HG02798 (cell line): ENCODE measurements around the gene AKAP3.

Experiments
- ATAC-seq: cut with Tn5 transposase; IDR thresholded peaks from one replicate; pipeline ENCODE4 v1.9.1; 2021; ENCODE audit warnings: mild to moderate bottlenecking; ENCODE audit not compliant: unreplicated experiment, poor library complexity

The AKAP3 gene

DNA sequence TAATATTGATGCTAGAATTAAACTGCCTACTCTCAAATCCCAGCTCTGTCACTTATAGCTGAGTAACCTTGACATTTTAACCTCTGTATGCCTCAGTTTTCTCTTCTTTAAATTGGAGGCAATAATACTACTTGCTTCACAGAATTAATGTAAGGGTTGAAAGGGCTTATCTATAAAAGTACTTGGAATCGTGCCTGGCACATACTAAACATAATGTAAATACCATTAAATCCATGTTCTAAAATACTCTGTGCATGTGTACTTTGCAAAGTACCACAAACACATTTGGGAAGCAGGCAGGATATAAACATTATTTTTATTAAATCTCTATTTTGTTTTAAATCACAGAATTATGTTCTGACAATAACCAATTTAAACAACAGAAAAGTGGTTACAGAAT, 44.9 kb downstream of the AKAP3 start:
- no peak for ATAC-seq

DNA sequence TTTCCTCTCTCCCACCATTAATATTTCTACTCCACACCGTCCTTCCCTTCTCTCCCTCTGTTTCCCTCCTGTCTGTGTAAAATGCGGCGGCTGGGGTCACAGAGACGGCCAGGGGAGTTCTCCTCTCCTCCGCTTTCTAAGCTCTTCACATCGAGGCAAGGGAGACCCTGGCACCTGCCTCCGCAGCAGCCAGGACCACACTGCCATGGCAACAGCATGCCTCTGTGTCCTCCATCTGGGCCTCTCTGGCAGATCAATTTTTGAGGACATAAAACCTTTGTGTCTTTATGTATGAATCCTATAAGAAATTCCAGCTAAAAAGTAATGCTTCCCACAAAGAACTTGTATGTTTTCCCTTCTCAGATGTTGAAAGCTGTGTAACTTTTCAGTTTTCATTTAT, 45.4 kb downstream of the AKAP3 start:
- ATAC-seq, result no peak

DNA sequence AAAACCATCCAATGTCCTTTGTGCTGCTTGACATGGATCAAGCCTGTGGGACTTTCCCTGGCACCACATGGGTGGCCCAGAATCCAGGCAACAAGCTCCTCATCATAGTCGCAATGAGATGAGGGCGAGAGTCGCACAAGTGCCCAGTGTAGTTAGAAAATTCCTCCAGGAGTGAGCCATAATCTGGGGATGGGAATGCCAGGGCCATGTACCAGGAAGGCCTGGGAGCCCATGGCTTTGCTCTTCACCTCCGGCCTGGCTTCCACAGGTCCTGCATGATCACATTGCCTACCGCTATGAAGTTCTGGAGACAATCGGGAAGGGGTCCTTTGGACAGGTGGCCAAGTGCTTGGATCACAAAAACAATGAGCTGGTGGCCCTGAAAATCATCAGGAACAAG, 53.0 kb downstream of the AKAP3 start:
- ATAC-seq, result no peak

DNA sequence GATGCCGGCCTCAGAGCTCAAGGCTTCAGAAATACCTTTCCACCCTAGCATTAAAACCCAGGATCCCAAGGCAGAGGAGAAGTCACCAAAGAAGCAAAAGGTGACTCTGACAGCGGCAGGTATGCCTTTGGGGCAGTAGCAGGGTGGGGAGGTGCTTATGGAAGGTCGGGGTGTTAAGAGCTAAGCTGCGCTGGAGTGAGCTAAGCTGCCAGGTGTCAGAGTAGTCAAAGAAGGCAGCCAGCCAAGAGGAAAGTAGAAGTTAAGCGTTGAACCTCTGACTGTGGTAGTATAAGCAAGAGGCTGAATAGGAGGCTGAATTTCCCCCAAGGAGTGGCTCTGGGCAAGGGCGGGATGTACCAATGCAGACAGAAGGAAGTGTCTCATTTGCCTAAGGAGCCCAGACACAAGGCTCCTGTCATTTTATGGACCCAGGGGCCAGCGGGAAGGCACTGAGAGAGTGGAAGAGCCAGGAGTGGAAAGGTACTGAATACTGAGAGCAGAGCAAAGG, 57.6 kb downstream of the AKAP3 start:
- no peak for ATAC-seq

DNA sequence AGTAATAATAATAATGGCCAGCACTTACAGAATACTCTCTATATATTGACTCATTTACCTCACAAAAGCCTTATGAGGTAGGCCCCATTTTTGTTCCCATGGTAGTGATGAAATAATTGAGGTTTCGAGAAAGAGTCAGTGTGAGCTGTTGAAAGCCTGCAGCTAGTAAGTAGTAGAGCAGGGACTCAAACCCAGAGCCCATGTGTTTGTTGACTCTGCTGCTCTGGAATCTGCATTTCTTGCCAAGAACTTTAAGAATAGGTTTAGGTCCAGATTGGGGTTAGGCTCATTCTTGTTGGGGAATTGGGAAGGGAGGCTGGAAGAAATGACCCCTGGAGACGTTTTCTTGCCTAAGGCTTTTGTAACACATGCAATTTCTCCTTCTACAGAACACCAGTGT, 58.9 kb downstream of the AKAP3 start:
- ATAC-seq, result no peak

DNA sequence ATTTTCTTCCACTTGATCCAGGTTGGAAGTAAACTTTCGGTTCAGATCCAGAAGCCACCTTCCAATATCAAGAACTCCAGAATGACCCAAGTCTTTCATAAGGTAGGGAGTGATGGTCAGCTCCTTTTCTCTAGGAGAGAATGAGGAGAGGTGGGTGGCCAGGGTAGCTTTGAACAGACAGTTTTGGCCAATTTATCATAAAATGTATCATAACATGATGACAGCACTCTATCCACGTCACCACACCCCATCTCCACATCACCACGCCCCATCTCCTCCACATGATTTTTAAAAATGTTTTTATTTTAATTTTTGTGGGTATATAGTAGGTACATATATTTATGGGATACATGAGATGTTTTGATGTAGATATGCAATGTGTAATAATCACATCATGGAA, 59.9 kb downstream of the AKAP3 start:
- ATAC-seq, result no peak

DNA sequence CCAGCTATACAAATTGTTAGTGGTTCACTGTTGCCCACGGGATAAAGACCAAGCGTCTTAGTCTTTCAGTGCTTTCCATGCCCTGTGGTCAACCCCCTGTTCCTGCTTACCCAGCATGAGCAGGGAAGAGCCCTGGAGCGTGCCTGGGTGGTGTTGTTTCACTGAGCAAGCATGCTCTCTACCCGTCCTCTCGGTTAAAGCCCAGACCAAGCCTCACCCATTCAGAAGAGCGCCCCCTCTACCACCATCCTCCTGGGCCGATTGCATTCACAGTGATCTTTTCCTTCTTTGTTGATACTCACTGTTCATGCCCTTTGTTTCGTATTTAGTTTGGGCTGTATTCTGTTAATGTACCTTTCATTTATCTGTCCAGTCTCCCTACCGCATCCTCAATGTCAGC, 61.7 kb downstream of the AKAP3 start:
- ATAC-seq, result no peak

DNA sequence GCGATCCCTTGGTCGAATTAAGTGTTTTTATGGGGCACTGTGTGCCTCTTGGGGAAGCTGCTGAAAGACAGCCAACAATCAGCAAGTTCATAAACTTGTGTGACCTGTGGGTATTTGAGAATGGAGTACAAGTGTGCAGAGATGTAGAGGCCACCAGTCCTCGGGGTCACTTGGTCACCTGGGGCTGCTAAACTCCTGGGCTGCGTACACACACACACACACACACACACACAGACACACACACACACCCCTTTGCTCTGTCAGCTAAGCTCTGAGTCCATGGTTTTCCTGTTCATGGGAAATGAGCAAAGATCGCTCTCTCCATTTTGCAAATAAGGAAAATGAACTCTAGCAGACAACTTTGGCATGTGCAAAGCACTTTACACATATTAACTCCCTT, 62.4 kb downstream of the AKAP3 start:
- no peak for ATAC-seq

DNA sequence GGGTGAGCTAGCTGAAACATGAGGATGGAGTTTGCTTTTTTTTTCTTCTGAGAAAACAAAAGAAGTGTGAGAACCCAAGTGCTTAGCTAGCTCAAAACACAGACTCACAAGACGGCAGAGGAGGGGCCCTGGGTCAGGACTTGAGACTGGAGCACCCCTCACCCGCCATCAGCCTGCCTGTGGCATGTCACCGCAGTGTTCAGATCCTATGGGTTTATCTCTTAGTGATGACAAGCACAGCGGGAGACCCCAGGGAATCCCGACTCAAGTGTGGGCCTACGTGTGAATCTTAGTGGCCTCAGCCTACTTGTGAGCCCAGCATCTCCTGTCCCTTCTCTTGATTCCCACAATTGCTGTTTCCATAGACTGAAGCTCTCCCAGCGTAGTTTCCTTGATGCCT, 64.0 kb downstream of the AKAP3 start:
- ATAC-seq, result no peak

DNA sequence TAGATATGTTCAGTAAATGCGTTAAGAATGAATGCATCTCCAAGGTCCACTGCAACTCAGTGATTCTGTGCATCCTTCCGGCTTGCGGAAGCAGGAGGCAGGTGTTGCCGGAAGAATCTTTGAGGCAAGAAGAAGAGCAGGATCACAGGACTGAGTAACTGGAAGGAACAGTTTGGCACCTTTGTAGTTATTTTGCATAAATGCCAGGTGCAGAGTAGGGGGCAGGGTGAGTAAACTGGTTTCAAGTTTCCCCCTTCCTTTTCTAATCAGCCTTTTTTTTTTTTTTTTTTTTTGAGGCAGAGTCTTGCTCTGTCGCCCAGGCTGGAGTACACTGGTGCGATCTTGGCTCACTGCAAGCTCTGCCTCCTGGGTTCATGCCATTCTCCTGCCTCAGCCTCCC, 64.6 kb downstream of the AKAP3 start:
- no peak for ATAC-seq

DNA sequence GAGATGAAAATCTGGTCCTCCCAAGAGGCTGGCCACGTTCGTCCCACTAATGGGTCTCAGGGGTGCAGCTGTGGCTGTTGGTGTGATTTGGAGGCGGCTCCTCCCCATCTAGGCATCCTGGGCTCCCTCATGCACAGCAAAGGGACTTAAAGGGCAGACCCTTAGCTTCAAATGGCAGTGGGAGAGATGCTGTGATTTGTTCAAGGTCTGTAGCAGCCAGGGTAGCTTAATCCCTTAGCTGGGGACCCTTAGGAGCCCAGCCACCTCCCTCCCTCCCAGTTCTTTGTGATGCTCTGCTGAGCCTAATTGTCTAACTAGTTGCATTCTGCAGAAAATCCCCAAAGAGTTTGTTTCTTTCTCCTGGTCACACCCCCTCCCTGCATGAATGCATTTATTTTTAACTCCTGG, 68.6 kb downstream of the AKAP3 start:
- ATAC-seq, result no peak

DNA sequence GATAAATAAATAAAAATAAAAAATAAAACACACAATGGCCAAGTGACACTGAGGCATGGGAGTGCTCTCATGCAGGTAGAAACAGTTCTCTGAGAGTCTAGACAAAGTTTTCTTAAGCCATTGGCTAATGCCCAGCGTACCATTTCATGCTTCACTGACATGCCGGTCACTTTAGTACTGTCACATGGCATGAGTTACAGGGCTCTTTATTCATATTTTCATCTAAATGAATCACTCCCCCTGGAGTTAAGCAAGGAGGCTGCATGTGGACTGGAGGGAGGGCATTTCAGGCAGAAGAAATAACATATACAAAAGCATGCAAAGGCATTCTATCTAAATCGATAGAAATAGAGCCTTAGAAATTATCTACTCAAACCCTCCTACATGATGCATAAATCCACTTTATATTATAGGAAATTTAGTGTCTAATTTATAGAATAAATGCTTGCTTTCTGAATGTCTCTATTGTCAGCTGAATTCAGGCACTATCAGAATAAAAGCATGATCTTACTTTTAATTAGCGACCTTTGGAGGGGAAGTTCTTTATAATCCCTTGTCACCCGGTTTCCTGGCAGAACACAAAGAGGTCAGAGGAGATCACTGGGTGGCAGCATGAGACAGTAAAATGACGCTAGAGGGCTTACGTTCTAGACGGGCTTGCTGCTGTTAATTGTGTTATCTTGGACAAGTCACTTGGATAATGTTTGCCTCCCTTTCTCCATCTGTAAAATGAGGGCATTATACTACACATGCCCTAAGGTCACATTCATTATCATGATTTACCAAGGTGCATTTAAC, 69.3 kb downstream of the AKAP3 start:
- no peak for ATAC-seq

DNA sequence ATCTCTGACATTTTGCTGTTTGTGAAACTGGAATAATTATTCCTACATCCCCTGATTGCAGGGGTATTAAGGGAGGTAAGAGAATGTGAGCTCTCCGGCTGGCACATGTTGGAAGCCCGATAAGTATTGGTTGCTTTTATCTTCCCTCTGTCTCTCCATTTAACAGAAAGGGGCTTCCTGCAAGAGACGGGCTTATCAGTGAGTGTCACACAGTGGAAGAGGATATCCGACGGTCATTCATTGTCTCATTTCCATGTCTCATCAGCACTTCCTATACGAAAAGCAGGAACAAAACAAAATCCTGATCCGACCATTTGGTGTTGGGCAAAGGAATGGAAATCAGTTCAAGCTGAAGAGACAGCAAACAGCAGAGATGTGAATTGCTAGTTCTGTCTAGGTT, 76.2 kb downstream of the AKAP3 start:
- ATAC-seq, result no peak

DNA sequence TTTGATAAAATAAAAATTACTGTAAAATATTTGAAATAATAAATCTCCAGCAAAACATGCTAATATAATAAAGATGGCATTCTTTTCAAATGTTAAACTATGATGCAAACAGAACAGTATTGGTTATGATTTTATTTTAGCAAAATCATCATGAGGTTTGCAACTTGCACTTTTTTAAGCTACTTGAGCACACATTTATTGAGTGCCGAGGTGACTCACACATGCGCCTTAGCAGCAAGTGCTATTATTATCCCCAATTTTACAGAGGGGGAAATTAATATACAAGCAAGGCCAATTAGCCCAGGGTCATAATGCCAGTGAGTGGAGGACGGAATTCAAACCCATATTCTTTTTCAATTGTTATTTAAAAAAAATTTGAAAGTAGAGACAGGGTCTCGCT, 79.6 kb downstream of the AKAP3 start:
- no peak for ATAC-seq

DNA sequence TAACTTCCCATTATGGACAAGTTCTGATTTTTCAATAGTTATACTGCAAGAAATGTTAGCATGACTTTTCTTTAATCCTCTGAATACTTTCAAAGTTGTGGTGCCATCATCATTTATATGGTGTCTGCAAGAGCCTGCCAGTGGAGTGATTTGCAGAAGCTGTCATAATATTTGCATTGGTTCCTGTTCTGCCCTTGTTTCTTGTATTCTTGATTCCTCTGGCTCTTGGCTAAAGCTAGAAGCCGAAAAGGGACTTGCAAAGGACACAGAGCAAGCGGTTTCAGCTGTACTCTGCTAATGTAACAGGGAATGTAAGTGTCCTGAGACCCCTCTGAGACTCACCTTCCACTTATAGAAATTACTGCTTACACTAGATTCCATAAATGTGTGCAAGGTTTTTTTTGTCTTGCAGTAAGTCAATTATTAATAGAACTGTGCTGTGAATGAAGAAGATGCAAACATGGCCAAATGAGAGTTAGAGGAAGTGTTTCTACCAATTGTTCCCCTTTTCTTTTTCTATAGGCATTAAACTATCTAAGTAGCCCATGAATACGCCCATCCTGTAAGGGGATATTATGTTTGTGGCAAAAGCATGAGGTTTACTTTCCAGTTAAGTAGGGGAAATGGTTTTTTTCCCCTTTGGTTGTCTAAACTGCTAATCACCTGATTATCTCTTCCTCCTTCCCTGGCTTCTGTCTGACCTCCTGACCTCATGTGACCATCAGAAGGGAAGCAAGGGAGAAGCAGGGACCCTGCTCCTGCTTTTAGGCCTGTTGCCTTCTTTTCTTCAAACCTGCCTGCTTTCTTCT, 81.6 kb downstream of the AKAP3 start:
- peak; percentile 43 for ATAC-seq

DNA sequence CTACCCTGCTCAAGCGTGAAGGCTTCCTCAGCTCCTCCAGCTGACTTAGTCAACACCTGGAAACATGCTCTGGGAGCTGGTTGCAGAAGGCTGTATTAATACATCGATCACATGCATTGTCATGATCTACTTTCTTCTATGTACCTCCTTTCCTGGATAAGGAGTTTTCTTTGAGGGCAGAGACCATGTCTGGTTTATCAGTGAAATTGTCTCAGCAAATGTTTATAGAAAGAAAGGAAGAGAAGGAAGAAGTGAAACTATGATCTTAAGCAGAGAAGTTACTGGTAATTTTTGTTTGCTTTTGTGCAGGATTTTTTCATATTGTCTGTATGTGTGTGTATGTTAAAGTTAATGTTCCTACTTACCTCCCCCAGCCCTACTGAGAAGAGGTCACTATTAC, 82.4 kb downstream of the AKAP3 start:
- no peak for ATAC-seq
